Gastroesophageal sphincter (tissue), 4 donors: ENCODE results near the gene UVSSA. TPM values are rescaled to one million over a fixed set of nuclear protein-coding genes. Genes with fewer than 3 reads are reported as not detected.
"Not testable (repeated sequence)": the region's sequence is repeated elsewhere in the genome, so short reads cannot be mapped to it uniquely, and the experiment has no call there.

ENCODE experiments used
- ATAC-seq: fragments of 150-250 bp; one replicate; pipeline ENCODE4 v1.9.1; 2016; ENCODE audit warnings: mild to moderate bottlenecking, moderate library complexity
- H3K27ac ChIP-seq, 4 donors: fragments of 200-600 bp; sonication (generic) in 3 of 4; 1 replicate in 3 of 4; 2 replicates in 1 of 4; pipeline ENCODE4 v1.5.1; 2016 to 2019
- H3K27me3 ChIP-seq: fragments of 200-600 bp; sonication (generic); one replicate; pipeline ENCODE4 v1.5.1; 2019
- H3K36me3 ChIP-seq, 2 donors: fragments of 200-600 bp; sonication (generic); one replicate each; pipeline ENCODE4 v1.5.1; 2019; ENCODE audit warnings: control low read depth in 1 of 2
- H3K4me1 ChIP-seq, 3 donors: fragments of 200-600 bp; sonication (generic); 1 replicate in 2 of 3; 2 replicates in 1 of 3; pipeline ENCODE4 v1.5.1; 2016 to 2019; ENCODE audit warnings: control low read depth in 2 of 3
- H3K4me3 ChIP-seq, 2 donors: fragments of 200-600 bp; sonication (generic); one replicate each; pipeline ENCODE4 v1.5.1; 2019; ENCODE audit warnings: mild to moderate bottlenecking in 1 of 2, moderate library complexity in 1 of 2
- H3K9me3 ChIP-seq, 3 donors: fragments of 200-600 bp; sonication (generic); one replicate each; pipeline ENCODE4 v1.5.1; 2017 to 2019; ENCODE audit warnings: control low read depth in 2 of 3
- CTCF ChIP-seq, 4 experiments: fragments of 200-600 bp in 2 of 4; fragments of 450-650 bp in 2 of 4; sonication (generic) in 1 of 4; IDR thresholded peaks; one replicate each; pipeline ENCODE4 v1.5.1; 2017 to 2019; ENCODE audit warnings: antibody characterized with exemption in 4 of 4, mild to moderate bottlenecking in 2 of 4, moderate library complexity in 2 of 4
- EP300 ChIP-seq: sonication (generic); formaldehyde crosslinking; IDR thresholded peaks from one replicate; pipeline ENCODE4 v1.6.1; 2017; ENCODE audit warnings: antibody characterized with exemption, mild to moderate bottlenecking
- POLR2A ChIP-seq, 2 donors: fragments of 450-650 bp; IDR thresholded peaks; one replicate each; pipeline ENCODE4 v1.6.1; 2017; ENCODE audit warnings: antibody characterized with exemption in 2 of 2, mild to moderate bottlenecking in 2 of 2, moderate library complexity in 1 of 2
- POLR2AphosphoS5 ChIP-seq: sonication (generic); formaldehyde crosslinking; IDR thresholded peaks from one replicate; pipeline ENCODE4 v1.6.1; 2017; ENCODE audit warnings: antibody characterized with exemption
- WGBS, 2 donors: methylation state at CpG; one replicate each; pipeline ENCODE4 v1.1.5; 2018; ENCODE audit warnings: low coverage in 1 of 2; 5-methylcytosine and 5-hydroxymethylcytosine counted together
- total RNA-seq, 4 donors: library from RNA; depleted of rRNA; stranded (reverse); fragments of >200 nt; gene quantifications; one replicate each; pipeline ENCODE4 v1.1.0, GENCODE V29; 2016

UVSSA gene
- total RNA-seq, 4 donors from 2014 or later, result 3.1 to 24.1 (median 9.9) TPM

- no peaks in the 10 kb centered on the region for H3K9me3 ChIP-seq
- H3K4me1 ChIP-seq, result no peaks in the 10 kb centered on the region
- H3K36me3 ChIP-seq, result no peaks in the 10 kb centered on the region
- WGBS, 2 donors, result 69 to 70% methylated on average over 5 of the region's 5 CpGs
- no peak for TF ChIP-seq POLR2A (IDR thresholded peaks at IDR 0.05)
- no peak for TF ChIP-seq CTCF (IDR thresholded peaks at IDR 0.05)
- TF ChIP-seq EP300, result no peak
- TF ChIP-seq POLR2AphosphoS5, result no peak
- no peak overlapping the region for H3K27ac ChIP-seq
- H3K27me3 ChIP-seq, result peaks cover 51% of the 10 kb centered on the region
- no peak overlapping the region for H3K4me3 ChIP-seq
- no peak for ATAC-seq
Observed at GRCh38 chr4:1427010-1427409, 80.0 kb downstream of the UVSSA start.

GRCh38 chr4:1443688-1444172 is 96.7 kb downstream of the UVSSA start:
- 77% methylated on average over 4 of the region's 4 CpGs; no CpG with 5 or more reads in 1 of the 2 donors for WGBS, 2 donors

More at GRCh38 chr4:1443688-1444172, 96.7 kb downstream of the UVSSA start:
- not testable (repeated sequence) for H3K27ac ChIP-seq, H3K4me3 ChIP-seq, H3K4me1 ChIP-seq, ATAC-seq, H3K36me3 ChIP-seq, H3K9me3 ChIP-seq
- H3K27me3 ChIP-seq, result peaks cover 57% of the 10 kb centered on the region

Other genes starting within 250 kb of the UVSSA start
- 1 to 10 TPM; 1.5 to 6.9 (median 4.6) TPM for gene RNF212, start 233.6 kb upstream of the UVSSA start, total RNA-seq
- gene SPON2, start 174.6 kb upstream of the UVSSA start, total RNA-seq, result 10 to 100 TPM; 16.3 to 72.5 (median 55.0) TPM
- 100 to 1,000 TPM; 126 to 271 (median 164) TPM for gene CTBP1, start 98.1 kb upstream of the UVSSA start, total RNA-seq
- gene MAEA, start 57.3 kb upstream of the UVSSA start, total RNA-seq, result 10 to 100 TPM; 47.2 to 62.1 (median 53.9) TPM
- not detected for gene NKX1-1, start 59.2 kb downstream of the UVSSA start, total RNA-seq